ENCODE measurements around the gene PPP2R2B.
A peak's percentile ranks its signal among the peaks of the same experiment; 100 is the strongest.
"Not testable (repeated sequence)": the region's sequence is repeated elsewhere in the genome, so short reads cannot be mapped to it uniquely, and the experiment has no call there.

PPP2R2B gene

DNA sequence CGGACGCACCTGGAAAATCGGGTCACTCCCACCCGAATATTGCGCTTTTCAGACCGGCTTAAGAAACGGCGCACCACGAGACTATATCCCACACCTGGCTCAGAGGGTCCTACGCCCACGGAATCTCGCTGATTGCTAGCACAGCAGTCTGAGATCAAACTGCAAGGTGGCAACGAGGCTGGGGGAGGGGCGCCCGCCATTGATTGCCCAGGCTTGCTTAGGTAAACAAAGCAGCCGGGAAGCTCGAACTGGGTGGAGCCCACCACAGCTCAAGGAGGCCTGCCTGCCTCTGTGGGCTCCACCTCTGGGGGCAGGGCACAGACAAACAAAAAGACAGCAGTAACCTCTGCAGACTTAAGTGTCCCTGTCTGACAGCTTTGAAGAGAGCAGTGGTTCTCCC, 268.8 kb downstream of the PPP2R2B start:
- not testable (repeated sequence) for DNase-seq (ENCODE audit: low read depth, low spot score)

DNA sequence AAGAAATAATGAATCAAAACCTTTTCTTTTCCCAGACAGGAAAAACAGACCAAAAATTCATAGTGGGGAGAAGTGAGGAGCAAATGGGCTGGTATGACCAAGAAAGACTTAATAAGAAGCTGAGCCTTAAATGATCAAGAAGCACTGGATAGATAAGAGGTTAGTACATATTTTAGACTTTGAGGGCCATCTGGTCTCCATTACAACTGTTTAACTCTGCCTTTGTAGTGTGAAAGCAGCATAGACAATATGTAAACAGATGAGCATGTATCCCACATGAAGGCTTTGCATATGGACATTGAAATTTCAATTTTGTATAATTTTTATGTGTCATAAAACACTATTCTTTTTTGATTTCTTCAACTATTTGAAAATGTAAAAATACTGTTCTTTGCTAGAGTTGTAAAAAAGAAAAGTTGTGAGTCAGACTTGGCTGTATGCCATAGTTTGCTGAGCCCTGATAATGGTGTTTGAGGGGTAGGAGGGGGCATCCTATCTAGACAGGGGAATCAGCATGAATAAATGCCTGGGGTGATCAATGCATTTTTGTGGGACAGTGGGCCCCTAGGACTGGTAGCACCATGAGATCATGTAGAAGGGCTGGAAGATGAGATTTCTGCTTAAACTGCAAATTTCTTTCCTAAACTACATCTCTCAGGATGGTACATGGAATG, 270.8 kb downstream of the PPP2R2B start:
- DNase-seq (ENCODE audit: low read depth, low spot score), result peak; percentile 54

DNA sequence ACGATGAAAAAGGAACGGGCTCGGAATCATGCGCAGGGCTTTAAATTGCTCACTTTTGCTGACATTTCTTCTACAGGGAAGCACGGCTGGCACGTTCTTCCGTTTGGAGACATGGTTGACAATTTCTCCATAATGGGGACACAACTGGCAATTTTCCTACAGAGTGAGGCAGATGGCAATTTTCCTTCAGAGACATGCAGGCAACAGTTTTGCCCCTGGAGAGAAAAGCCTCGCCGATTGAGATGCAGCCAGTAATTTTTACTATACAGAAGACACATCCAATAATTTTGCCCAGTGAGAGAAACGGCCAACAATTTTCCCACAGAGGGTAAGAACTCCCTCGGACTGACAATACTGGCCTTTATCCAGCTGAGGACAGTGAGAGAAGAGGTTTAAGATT, 271.7 kb downstream of the PPP2R2B start:
- DNase-seq (ENCODE audit: low read depth, low spot score), result no peak

DNA sequence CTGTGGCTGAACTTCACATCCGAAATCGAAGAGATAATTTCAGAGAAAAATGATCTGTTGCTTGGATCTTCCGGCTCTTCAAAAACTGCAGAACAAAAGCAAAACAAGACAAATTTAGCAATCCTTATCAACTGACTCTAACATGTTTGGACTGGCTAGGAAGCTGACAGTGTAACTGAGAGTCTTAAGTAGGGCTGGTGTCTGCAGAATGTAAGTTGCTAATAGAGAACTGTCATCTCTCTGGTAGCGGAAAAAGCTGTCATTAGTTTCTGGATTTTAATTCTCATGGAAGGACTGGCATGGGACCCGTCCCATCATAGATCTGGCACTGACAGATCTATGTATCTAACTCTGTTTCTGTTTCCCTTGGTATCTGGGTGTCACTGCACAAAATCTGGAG, 278.2 kb downstream of the PPP2R2B start:
- DNase-seq (ENCODE audit: low read depth, low spot score), result no peak

DNA sequence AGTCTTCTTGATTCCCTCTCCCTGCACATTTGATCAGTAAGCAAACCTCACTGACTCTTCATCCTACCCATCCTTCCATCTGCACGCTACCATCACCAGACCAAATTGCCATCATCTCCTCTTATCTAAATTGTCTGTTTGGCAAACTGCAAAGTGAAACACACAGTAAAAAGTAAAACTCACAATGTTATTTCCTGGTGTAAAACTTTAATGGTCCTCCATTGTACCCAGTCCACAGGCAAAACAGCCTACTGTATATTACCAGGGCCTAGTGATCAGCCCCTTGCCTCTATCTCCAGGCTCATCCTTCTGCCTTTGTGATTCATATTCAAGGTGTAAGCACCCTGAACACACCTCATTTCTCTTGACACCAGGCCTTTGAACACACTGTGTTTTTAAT, 279.3 kb downstream of the PPP2R2B start:
- DNase-seq (ENCODE audit: low read depth, low spot score), result no peak

DNA sequence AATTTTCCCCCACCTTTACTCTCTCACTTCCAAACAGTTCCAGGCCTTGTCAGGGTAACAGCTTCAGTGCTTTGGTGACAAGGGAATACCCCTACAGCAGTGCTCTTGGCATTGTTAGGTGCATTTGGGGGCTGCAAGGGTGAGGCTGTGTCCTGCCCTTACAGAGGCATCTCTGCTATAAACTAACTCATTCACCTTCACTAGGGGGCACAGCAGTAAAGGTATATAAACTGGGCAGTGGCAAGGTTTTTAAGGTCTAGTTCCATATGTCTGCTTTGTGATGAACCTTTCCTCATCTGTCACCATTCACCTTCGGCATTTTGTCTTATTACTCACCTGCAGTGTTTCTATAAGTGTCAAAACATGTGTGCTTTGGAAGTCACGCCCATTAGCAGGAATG, 283.5 kb downstream of the PPP2R2B start:
- no peak for DNase-seq (ENCODE audit: low read depth, low spot score)

DNA sequence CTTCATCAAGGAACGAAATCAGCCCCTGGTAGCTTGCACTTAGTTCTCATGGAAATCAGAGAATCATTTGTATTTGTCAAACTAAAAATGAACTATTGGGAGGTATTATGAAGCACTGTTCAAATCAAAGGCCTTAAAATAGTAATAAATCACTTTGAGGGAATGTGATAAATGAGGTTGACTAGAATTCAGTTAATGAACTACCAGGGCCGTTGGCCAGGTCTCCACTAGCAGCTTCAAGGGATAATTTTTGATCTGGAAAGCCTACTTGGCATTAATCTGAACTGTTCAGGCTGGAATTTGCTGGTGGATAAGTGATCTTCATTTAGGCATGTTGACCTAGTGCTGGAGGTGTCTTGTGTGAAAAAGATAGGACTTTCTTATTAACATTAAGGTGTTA, 286.2 kb downstream of the PPP2R2B start:
- DNase-seq (ENCODE audit: low read depth, low spot score), result no peak

DNA sequence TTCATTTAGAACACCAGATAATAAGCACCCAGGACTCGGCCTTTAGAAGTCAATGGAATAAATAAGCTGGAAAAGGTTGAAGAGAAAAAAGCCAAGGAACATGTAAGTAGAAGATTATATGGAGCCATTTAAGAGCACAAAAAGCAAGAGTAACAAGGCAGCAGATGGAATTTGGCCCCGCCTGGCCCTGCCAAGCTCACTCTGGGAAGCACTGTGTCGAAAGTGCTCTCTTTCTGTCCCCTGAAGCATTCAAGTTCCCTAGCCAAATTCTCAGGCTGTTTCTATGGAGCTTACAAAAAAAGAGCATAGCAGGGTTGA, 289.6 kb downstream of the PPP2R2B start:
- no peak for DNase-seq (ENCODE audit: low read depth, low spot score)

DNA sequence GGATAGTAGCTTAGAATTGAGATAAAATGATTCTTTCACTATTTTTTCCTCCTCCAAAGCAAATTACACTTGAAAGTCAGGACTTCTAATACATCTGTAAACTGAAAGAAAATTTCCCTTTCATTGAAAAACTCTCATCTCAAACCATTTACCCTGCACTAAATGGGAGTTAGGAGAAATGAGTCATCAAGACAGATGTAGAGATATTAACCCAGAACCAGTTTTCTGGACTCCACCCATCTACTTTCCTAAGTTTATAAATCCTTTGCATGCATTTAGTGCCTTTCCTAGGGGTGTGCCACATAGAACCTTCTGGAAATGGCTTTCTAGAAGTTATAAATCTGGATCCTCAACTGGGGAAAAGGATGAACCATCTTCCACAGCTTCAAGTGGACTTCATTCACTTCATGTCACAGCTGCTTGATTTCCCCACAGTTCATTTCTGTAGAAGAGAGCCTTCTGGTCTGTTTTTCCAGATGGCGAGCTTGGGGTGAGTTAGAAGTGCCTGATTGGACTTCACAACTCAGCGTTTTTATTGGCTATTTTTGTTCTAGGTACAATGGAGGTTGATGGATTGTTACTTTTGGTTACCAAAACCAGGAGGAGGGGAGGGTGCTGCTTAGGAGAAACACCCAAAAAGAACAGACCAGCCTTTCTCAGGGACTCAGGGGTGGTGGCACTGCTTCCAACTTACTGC, 290.1 kb downstream of the PPP2R2B start:
- no peak for DNase-seq (ENCODE audit: low read depth, low spot score)

DNA sequence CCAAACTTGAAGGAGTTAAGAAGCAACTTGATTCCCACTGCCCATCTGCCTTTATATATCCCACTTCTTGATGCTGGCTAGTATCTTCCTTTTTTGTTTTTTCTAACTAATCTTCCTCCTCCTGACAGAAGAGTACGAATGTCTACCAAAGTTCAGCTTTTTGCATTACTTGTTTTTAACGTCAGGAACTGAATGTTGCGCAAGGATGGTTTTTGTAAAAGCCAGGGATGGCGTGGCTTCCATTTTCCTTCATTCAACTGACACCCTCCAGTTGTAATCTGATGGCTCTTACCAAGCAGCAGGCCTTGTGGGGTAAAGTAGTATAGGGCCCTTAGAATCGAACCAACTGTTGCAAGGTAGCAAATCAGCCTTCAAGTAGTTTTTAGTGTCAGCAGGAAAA, 291.8 kb downstream of the PPP2R2B start:
- DNase-seq (ENCODE audit: low read depth, low spot score), result no peak

DNA sequence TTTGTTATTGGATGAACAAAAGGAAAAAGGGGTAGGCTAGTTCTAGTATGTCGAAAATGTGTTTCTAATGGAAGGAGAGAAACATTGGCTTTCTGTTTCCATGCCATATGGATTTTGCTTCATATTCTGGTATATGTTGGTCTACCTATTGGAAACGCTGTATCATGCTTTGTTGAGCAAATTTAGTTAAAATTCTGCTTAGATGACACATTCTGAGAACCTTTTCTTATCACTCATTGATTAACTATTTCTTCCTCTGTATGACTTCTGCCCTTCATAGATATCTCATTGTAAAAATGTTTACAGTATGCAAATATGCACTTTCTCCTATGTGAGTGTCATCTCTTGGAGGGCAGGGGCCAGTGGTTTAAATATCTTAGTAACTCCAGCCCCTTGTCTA, 293.8 kb downstream of the PPP2R2B start:
- DNase-seq (ENCODE audit: low read depth, low spot score), result no peak

DNA sequence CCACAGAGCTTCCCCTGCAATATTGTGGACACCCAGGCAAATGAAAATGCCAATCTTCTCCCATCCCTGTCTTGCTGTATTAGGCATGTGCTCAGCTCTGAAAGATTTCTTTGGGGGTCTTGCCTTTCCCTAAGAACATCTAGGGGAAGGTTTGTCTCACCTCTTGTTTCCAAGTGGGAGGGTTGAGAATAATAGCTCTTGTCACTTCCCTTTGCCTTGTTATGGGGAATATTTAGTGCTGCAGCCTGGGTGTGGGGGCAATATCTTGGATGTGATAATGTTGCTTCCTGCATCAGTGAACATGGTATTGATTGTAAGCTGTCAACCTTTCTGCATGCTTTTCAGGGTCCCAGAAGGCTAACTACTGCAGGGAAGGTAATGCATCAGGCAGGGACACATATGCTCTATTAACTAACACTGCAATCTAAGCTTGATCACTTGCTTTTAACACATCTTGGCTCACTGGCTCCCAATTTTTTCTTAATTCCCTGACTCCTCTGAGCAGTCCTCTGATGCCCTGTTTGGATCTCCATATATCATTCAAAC, 296.4 kb downstream of the PPP2R2B start:
- no peak for DNase-seq (ENCODE audit: low read depth, low spot score)

DNA sequence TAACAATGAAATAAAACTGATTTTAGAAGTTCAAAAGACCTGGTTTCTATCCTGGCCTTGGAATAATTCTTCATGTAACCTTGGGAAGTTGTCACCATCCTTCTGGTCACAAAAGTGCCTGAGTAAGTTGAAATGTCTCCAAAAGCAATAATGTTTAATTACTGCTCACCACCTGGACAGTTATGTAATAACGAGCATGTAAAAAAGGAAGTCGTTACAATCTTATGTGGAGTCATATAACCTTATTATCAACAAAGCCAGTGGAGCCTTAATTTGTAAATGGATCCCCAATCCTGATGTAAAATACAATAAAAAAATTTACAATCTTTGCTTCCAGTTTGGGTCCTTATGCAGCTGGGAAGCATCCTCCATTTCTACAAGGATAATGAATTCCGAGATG, 298.3 kb downstream of the PPP2R2B start:
- no peak for DNase-seq (ENCODE audit: low read depth, low spot score)

DNA sequence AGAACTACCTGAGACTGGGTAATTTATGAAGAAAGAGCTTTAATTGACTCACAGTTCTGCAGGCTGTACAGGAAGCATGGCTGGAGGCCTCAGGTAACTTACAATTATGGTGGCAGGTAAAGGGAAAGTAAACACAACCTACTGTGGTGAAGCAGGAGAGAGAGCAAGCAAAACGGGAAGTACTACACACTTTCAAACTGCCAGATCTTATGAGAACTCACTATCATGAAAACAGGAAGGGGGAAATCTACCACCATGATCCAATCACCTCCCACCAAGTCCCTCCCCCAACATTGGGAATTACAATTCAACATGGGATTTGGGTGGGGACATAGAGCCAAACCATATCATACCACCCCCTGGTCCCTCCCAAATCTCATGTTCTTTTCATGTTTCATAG, 303.8 kb downstream of the PPP2R2B start:
- no peak for DNase-seq (ENCODE audit: low read depth, low spot score)

DNA sequence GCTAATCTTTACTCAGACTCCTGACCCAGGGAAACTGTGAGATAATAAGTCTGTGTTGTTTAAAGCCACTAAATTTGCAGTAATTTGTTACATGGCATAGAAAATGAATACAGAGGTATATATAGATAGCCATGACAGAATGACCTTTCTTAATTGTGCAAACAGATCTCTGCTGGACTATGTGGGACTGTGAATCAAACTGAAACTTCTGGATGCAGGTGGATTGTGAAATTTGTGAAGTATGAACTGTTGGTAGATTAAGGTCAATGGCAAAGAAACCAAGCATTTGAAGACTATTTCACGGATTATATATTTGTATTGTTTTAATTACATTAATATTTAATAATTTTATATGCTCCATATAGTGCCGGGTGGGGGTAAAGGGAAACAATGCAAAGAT, 310.4 kb downstream of the PPP2R2B start:
- no peak for DNase-seq (ENCODE audit: low read depth, low spot score)

DNA sequence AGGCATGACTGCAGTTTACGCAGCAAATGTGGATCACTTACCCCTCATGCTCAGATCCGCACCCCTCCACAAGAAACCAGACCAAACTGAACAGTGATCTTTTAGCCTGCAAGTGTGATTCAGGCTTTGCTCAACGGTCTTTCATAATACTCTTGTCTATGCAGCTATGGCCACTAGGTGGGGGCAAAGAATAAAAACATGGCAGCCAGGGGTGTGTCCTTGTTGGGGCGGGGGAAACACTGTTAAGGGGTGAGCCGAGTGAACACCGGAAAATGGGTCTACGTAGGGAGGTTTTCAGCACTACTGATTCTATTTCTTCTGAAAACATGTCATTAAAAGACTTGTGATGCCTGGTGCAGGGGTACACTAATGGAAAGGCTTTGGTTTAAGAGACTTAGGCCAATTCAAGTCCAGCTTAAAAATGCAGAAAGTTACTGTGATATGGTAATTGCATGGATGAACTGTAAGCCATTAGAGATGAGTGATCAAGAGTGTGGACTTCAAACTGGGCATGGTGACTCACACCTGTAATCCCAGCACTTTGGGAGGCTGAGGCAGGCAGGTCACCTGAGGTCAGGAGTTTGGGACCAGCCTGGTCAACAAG, 312.7 kb downstream of the PPP2R2B start:
- DNase-seq (ENCODE audit: low read depth, low spot score), result peak; percentile 75

DNA sequence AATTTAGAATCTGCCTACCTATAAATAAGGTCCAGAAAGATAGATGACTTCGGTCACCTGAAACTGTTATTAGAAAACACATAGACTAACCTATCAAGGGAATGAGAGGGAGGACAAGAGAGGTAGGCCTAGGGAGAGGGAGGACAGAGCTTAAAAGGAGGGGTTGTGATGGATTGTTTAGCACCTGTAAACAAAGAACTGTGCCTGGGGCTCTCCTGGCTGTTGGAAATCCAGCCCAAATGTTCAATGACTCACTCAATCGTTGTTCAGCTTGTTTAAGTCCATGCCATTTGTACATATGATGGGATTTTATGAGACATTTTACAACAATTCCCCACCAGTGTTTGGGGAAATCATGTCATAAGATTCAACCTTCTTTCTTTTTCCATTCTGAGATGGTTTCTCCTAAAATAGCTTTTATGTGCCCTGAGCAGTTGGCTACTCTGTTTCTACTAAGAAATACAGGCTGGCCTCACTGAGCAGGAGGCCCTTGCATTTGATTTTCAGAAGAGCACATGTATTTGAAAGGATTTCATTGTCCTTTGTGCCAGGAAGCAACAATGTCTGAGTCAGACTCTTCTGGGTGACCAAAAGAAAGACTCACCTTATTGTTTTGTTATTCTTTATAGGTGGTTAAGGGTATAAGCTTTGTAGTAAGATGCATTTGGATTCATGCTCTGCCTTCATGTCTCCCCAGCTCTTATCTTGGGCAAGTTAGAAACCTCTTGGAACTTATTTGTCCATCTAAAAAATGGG, 314.4 kb downstream of the PPP2R2B start:
- peak; percentile 31 for DNase-seq (ENCODE audit: low read depth, low spot score)

DNA sequence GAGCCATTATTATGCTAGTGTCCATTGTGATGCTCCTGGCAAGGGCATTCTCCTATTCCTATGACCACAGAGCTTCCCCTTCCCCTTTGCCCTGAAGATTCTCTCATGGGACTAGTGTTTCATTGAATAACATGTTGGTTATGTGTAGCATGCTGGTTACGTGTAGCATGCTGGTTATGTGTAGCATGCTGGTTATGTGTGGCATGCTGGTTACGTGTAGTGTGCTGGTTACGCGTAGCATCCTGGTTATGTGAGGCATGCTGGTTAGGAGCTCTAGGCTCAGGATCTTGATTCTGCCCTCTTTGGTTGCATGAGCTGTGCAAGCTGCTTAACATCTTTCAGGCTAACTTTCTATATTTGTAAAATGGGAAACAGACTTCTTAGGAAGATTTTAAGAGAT, 316.1 kb downstream of the PPP2R2B start:
- no peak for DNase-seq (ENCODE audit: low read depth, low spot score)

DNA sequence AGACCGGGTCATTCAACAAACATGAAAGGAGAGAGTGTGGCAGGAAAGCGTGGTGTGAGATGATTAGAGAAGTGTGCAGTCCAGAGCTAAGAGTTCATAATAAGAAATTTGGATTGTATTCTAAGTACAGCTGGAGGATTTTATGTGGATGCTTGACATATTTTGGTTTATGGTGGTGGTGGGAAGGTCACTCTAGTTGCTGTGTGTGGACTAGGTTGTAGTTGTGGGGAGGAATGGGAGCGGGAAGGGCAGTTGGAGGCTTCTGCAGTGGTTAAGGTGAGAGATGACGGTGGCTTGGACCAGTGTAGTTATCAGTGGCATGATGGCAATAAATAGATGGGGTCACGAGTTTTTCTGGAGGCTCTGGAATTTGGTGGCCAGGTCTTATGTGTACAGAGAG, 316.8 kb downstream of the PPP2R2B start:
- peak; percentile 31 for DNase-seq (ENCODE audit: low read depth, low spot score)

DNA sequence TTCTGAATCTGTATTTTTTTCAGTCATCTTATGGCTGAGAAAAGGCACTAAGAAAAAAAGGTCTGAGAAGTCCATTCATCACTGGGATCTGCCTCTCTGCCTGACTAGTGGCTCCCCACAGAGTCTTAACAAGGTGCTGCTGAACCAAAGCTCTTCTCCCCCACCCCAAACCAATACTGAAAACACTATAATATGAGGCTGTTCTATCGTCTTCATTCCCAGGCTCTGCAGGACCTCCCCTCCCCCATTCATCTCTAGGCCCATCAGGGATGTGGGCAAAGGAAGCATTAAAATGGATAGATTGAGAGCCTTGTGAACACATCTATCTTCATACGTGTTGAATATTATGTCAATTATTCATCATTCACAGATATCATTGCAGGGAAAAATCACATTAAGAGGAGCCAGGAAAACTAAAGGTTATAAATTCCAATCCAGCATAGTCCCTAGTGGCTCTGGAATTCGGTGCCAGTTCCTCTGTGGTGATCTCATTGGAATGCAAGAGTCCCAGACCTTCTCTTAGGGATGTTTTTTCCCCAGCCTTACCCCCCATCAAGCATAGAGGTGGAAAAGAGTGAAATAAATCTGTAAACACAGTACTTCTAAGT, 318.2 kb downstream of the PPP2R2B start:
- DNase-seq (ENCODE audit: low read depth, low spot score), result peak; percentile 85

DNA sequence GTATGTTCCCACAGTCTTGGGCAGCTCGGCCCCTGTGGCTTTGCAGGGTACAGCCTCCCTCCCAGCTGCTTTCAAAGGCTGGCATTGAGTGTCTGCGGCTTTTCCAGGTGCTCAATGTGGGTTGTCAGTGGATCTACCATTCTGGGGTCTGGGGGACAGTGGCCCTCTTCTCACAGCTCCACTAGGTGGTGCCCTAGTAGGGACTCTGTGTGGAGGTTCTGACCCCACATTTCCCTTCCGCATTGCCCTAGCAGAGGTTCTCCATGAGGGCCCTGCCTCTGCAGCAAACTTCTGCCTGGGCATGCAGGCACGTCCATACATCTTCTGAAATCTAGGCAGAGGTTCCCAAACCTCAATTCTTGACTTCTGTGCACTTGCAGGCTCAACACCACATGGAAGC, 321.7 kb downstream of the PPP2R2B start:
- not testable (repeated sequence) for DNase-seq (ENCODE audit: low read depth, low spot score)

DNA sequence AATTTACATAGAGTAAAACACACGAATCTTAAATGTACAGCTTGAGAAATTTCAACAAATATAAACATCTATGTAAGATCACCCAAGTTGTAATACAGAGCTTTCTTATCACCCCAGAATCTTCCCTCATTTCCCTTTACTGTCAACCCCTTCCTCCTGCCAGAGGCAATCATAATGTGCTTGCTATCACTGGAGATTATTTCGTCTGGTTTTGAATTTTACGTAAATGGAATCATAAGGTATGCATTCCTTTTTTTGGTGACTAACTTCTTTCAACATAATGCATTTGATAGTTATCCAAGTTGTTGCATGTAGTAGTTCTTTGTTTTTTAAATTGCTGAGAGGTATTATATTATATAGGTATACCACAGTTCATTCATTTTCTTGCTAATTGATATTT, 325.1 kb downstream of the PPP2R2B start:
- no peak for DNase-seq (ENCODE audit: low read depth, low spot score)

Data from astrocyte of the hippocampus (primary cell).